ENCODE data around the gene COX11.

DNA sequence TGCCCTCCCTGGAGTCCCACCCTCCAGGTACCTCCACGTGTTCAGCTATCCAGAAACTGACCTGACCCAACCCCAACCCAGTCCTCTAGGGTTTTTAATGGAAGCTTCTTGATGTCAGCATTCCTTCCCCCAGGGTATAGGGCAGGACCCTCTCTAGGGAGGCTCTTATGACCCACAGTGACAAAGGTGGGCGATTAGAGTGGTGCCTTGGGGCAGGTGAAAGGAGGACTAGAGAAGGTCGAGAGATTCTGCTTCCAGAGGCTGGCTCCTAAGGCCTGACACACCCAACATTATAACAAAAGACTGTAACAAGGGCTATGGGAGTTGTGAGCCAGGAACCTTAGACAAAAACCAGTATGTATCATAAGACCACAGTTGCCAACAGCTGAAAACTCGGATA lies 17.2 kb downstream of the COX11 start:
- TF ChIP-seq CTCF (IDR thresholded peaks at IDR 0.05; ENCODE audit: low read depth, low read length) (no peak), POLR2A (IDR thresholded peaks at IDR 0.05; ENCODE audit: extremely low read depth, insufficient read length) (no peak)
